ENCODE measurements around the gene PLXNC1.

PLXNC1 gene

DNA sequence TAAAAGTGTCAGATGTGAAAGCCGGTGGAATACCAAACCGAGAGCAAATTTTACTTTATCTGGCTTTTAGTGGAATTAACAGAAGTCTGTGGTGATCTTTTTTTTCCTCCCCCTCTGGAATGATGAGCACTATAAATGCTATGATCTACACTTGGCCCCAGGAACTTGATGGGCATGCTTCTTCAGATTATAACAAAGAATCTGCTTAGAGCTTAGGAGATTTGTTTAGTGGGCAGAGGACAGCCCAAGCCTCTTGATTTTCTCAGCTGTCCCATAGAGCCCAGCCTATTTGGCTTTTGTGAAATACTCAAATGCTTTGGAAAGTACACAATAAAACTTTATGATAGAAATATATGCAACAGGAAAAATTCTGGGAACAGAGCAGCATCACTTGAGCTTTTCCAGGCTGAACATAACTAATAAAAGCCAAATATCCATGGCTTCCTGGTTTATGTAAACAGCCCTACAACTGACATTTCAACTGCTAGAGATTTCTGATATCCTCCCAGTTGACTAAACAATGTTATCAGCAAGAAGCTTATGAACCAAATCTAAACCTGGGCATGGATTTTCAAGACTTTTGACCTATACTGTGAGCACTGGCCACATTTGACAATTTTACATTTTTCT is 149.6 kb downstream of the PLXNC1 start:
- TF ChIP-seq, protein P1, sequence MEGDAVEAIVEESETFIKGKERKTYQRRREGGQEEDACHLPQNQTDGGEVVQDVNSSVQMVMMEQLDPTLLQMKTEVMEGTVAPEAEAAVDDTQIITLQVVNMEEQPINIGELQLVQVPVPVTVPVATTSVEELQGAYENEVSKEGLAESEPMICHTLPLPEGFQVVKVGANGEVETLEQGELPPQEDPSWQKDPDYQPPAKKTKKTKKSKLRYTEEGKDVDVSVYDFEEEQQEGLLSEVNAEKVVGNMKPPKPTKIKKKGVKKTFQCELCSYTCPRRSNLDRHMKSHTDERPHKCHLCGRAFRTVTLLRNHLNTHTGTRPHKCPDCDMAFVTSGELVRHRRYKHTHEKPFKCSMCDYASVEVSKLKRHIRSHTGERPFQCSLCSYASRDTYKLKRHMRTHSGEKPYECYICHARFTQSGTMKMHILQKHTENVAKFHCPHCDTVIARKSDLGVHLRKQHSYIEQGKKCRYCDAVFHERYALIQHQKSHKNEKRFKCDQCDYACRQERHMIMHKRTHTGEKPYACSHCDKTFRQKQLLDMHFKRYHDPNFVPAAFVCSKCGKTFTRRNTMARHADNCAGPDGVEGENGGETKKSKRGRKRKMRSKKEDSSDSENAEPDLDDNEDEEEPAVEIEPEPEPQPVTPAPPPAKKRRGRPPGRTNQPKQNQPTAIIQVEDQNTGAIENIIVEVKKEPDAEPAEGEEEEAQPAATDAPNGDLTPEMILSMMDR (IDR thresholded peaks at IDR 0.05; ENCODE audit: low read length) = no peak
- no peak for TF ChIP-seq EZH2 (optimal IDR thresholded peaks at IDR 0.05; ENCODE audit: low read depth, low read length)
- no peaks in the 10 kb centered on the region for H3K9me3 ChIP-seq (replicated peaks; ENCODE audit: insufficient read depth, low read length)
- H3K9me2 ChIP-seq (replicated peaks; ENCODE audit: insufficient read depth, low read length) = no peaks in the 10 kb centered on the region
- H3K4me1 ChIP-seq (ENCODE audit: low read length) = no peaks in the 10 kb centered on the region
- no peak overlapping the region for H3K9ac ChIP-seq (ENCODE audit: low read length)
- H3K4me3 ChIP-seq (ENCODE audit: low read length) = no peak overlapping the region
- H4K20me1 ChIP-seq (ENCODE audit: insufficient read depth, low read length) = no peaks in the 10 kb centered on the region
- H3K27ac ChIP-seq (ENCODE audit: low read length) = no peak overlapping the region
- H2AFZ ChIP-seq (ENCODE audit: low read length) = no peak overlapping the region
- no peak for DNase-seq
- H3K4me2 ChIP-seq (ENCODE audit: low read depth, low read length) = no peak overlapping the region
- H3K79me2 ChIP-seq (ENCODE audit: low read length) = peaks cover 7% of the 10 kb centered on the region; the same call in 1 of the 2 replicates
- no peaks in the 10 kb centered on the region for H3K27me3 ChIP-seq (replicated peaks; ENCODE audit: insufficient read depth, low read length)
- H3K36me3 ChIP-seq (replicated peaks; ENCODE audit: insufficient read depth, low read length) = peaks cover 41% of the 10 kb centered on the region
- H3F3A ChIP-seq (ENCODE audit: insufficient read depth, low read length) = peaks cover 6% of the 10 kb centered on the region; the same call in 1 of the 2 replicates

GRCh38 chr12:94299846-94300245 is 151.5 kb downstream of the PLXNC1 start:
- Histone ChIP-seq H2AFZ (ENCODE audit: low read length) (no peak overlapping the region), H4K20me1 (ENCODE audit: insufficient read depth, low read length) (no peaks in the 10 kb centered on the region), H3K9ac (ENCODE audit: low read length) (no peak overlapping the region), H3K27me3 (replicated peaks; ENCODE audit: insufficient read depth, low read length) (no peaks in the 10 kb centered on the region), H3K4me1 (ENCODE audit: low read length) (no peaks in the 10 kb centered on the region), H3K36me3 (replicated peaks; ENCODE audit: insufficient read depth, low read length) (peaks cover 39% of the 10 kb centered on the region), H3K4me2 (ENCODE audit: low read depth, low read length) (no peak overlapping the region), H3K27ac (ENCODE audit: low read length) (no peak overlapping the region), H3K4me3 (ENCODE audit: low read length) (no peak overlapping the region), H3K79me2 (ENCODE audit: low read length) (peaks cover 16% of the 10 kb centered on the region; the same call in 1 of the 2 replicates), H3K9me3 (replicated peaks; ENCODE audit: insufficient read depth, low read length) (no peaks in the 10 kb centered on the region), H3K9me2 (replicated peaks; ENCODE audit: insufficient read depth, low read length) (no peaks in the 10 kb centered on the region), H3F3A (ENCODE audit: insufficient read depth, low read length) (peaks cover 6% of the 10 kb centered on the region; the same call in 1 of the 2 replicates)
- DNase-seq = no peak
- TF ChIP-seq EZH2 (optimal IDR thresholded peaks at IDR 0.05; ENCODE audit: low read depth, low read length) = no peak

- DNase-seq = no peak
- Histone ChIP-seq H3K79me2 (ENCODE audit: low read length) (peaks cover 19% of the 10 kb centered on the region), H4K20me1 (ENCODE audit: insufficient read depth, low read length) (no peaks in the 10 kb centered on the region), H3K4me1 (ENCODE audit: low read length) (peaks cover 35% of the 10 kb centered on the region), H3K27me3 (replicated peaks; ENCODE audit: insufficient read depth, low read length) (no peaks in the 10 kb centered on the region), H3F3A (ENCODE audit: insufficient read depth, low read length) (peaks cover 27% of the 10 kb centered on the region), H3K4me2 (ENCODE audit: low read depth, low read length) (no peak overlapping the region), H3K4me3 (ENCODE audit: low read length) (no peak overlapping the region), H3K9me3 (replicated peaks; ENCODE audit: insufficient read depth, low read length) (no peaks in the 10 kb centered on the region), H3K36me3 (replicated peaks; ENCODE audit: insufficient read depth, low read length) (peaks cover 46% of the 10 kb centered on the region), H3K9me2 (replicated peaks; ENCODE audit: insufficient read depth, low read length) (no peaks in the 10 kb centered on the region), H3K9ac (ENCODE audit: low read length) (no peak overlapping the region), H2AFZ (ENCODE audit: low read length) (no peak overlapping the region), H3K27ac (ENCODE audit: low read length) (no peak overlapping the region)
- TF ChIP-seq EZH2 (optimal IDR thresholded peaks at IDR 0.05; ENCODE audit: low read depth, low read length) = no peak
- TF ChIP-seq EZH2phosphoT487 (IDR thresholded peaks at IDR 0.05; ENCODE audit: low read length) = no peak
- TF ChIP-seq, protein P1 (IDR thresholded peaks at IDR 0.05; ENCODE audit: low read length) = no peak
Observed at GRCh38 chr12:94304012-94304411, 155.6 kb downstream of the PLXNC1 start.

- Histone ChIP-seq H3K36me3 (replicated peaks; ENCODE audit: insufficient read depth, low read length) (peaks cover 46% of the 10 kb centered on the region), H3K9me3 (replicated peaks; ENCODE audit: insufficient read depth, low read length) (no peaks in the 10 kb centered on the region), H3K4me2 (ENCODE audit: low read depth, low read length) (no peak overlapping the region), H3K79me2 (ENCODE audit: low read length) (peaks cover 18% of the 10 kb centered on the region), H3K27ac (ENCODE audit: low read length) (no peak overlapping the region), H3K4me1 (ENCODE audit: low read length) (peaks cover 41% of the 10 kb centered on the region), H3K9ac (ENCODE audit: low read length) (no peak overlapping the region), H3K27me3 (replicated peaks; ENCODE audit: insufficient read depth, low read length) (no peaks in the 10 kb centered on the region), H3K4me3 (ENCODE audit: low read length) (no peak overlapping the region), H4K20me1 (ENCODE audit: insufficient read depth, low read length) (no peaks in the 10 kb centered on the region), H3F3A (ENCODE audit: insufficient read depth, low read length) (peaks cover 32% of the 10 kb centered on the region), H3K9me2 (replicated peaks; ENCODE audit: insufficient read depth, low read length) (no peaks in the 10 kb centered on the region), H2AFZ (ENCODE audit: low read length) (no peak overlapping the region)
- TF ChIP-seq EZH2 (optimal IDR thresholded peaks at IDR 0.05; ENCODE audit: low read depth, low read length) (no peak), EZH2phosphoT487 (IDR thresholded peaks at IDR 0.05; ENCODE audit: low read length) (no peak)
- TF ChIP-seq, protein P1 (IDR thresholded peaks at IDR 0.05; ENCODE audit: low read length) = no peak
- no peak for DNase-seq
Observed at GRCh38 chr12:94304566-94305061, 156.2 kb downstream of the PLXNC1 start.

Data from MM.1S (cell line).